K562 (cell line): ENCODE measurements around the gene NMNAT1. TPM values are rescaled to one million over a fixed set of nuclear protein-coding genes. Genes with fewer than 3 reads are reported as not detected.
A peak's percentile ranks its signal among the peaks of the same experiment; 100 is the strongest.

Source experiments
- ASH1L ChIP-seq: fragments of 450-650 bp; IDR thresholded peaks from 2 replicates; pipeline ENCODE4 v1.6.1; 2018; ENCODE audit warnings: borderline replicate concordance, mild to moderate bottlenecking, low read depth; ENCODE audit not compliant: partially characterized antibody
- ATF7 ChIP-seq: fragments of 450-650 bp; IDR thresholded peaks from 2 replicates; pipeline ENCODE4 v1.7.1; 2014; ENCODE audit warnings: mild to moderate bottlenecking, moderate library complexity
- DPF2 ChIP-seq: fragments of 450-650 bp; IDR thresholded peaks from 2 replicates; pipeline ENCODE4 v1.6.1; 2016
- ELF4 ChIP-seq: fragments of 450-650 bp; formaldehyde crosslinking; IDR thresholded peaks from 2 replicates; pipeline ENCODE4 v1.4.0; 2022; ENCODE audit warnings: missing genetic modification characterization
- GATA2 ChIP-seq: sonication (generic); formaldehyde crosslinking; IDR thresholded peaks from 2 replicates; pipeline ENCODE4 v1.4.0; 2020; ENCODE audit warnings: mild to moderate bottlenecking, missing genetic modification reagents
- GATAD2A ChIP-seq: fragments of 450-650 bp; IDR thresholded peaks from 2 replicates; pipeline ENCODE4 v1.6.1; 2017
- ILK ChIP-seq: fragments of 450-650 bp; IDR thresholded peaks from 2 replicates; pipeline ENCODE4 v1.6.1; 2016; ENCODE audit warnings: missing genetic modification characterization, low read depth, mild to moderate bottlenecking, missing compliant biosample characterization, moderate library complexity, borderline replicate concordance
- KDM2B ChIP-seq: fragments of 250-450 bp; sonication (Bioruptor Pico); IDR thresholded peaks from 2 replicates; pipeline ENCODE4 v1.8.0; 2021; ENCODE audit warnings: mild to moderate bottlenecking, moderate library complexity
- POLR2A ChIP-seq: fragments of 450-650 bp; conservative IDR thresholded peaks from 2 replicates; pipeline ENCODE4 v1.6.1; 2016
- RBM39 ChIP-seq: fragments of 200-400 bp; formaldehyde crosslinking; optimal IDR thresholded peaks from 2 replicates; pipeline ENCODE3; 2018; ENCODE audit warnings: low read depth, low read length
- RFX7 ChIP-seq: fragments of 250-450 bp; sonication (Bioruptor Pico); IDR thresholded peaks from 2 replicates; pipeline ENCODE4 v1.5.1; 2021; ENCODE audit warnings: mild to moderate bottlenecking
- TAF9B ChIP-seq: fragments of 450-650 bp; IDR thresholded peaks from 2 replicates; pipeline ENCODE4 v1.6.1; 2018; ENCODE audit warnings: mild to moderate bottlenecking; ENCODE audit not compliant: partially characterized antibody
- TCF3 ChIP-seq: sonication (generic); formaldehyde crosslinking; IDR thresholded peaks from 2 replicates; pipeline ENCODE4 v1.4.0; 2020; ENCODE audit warnings: mild to moderate bottlenecking, missing genetic modification reagents
- TEAD2 ChIP-seq: fragments of 450-650 bp; IDR thresholded peaks from 2 replicates; pipeline ENCODE4 v1.6.1; 2016; ENCODE audit warnings: missing genetic modification characterization, control low read depth, missing compliant biosample characterization
- ZKSCAN1 ChIP-seq: fragments of 150-350 bp; IDR thresholded peaks from 2 replicates; pipeline ENCODE4 v1.6.1; 2016; ENCODE audit warnings: low read depth, low read length
- ZNF197 ChIP-seq: fragments of 200-800 bp; sonication (Bioruptor generic); IDR thresholded peaks from 2 replicates; pipeline ENCODE4 v1.6.1; 2016; ENCODE audit warnings: low read depth, missing genetic modification characterization, missing compliant biosample characterization
- ZNF232 ChIP-seq: sonication (generic); formaldehyde crosslinking; IDR thresholded peaks from 2 replicates; pipeline ENCODE4 v1.8.0; 2022; ENCODE audit warnings: mild to moderate bottlenecking, missing genetic modification reagents
- polyA plus RNA-seq, 8 experiments: library from polyadenylated mRNA; depleted of rRNA in 4 of 8; stranded (reverse) in 5 of 8; unstranded in 3 of 8; fragments of >200 nt; fragmentation: Nextera tagmentation in 2 of 8; fragmentation: Illumina TruSeq in 1 of 8; extraction: Ambion mirVana in 2 of 8; extraction: Trizol in 1 of 8; gene quantifications; 2 replicates each; pipeline versions ENCODE4 v1.2.1 to v1.2.3, GENCODE V29; 2011 to 2014; ENCODE audit warnings: inconsistent platforms in 1 of 8, missing spikeins in 1 of 8
- total RNA-seq, 7 experiments: library from RNA; depleted of rRNA in 6 of 7; stranded (reverse); fragments of >200 nt in 6 of 7; fragmentation: Illumina TruSeq in 2 of 7; extraction: Trizol in 2 of 7; gene quantifications; 2 replicates each; pipeline versions ENCODE4 v1.2.1 to v1.2.3, GENCODE V29; 2011 to 2021; ENCODE audit warnings: low replicate concordance in 1 of 7
- TF ChIP-seq, protein P1 (sequence below): fragments of 250-450 bp; sonication (Bioruptor Pico); IDR thresholded peaks from 2 replicates; pipeline ENCODE4 v1.4.0; 2020; ENCODE audit warnings: borderline replicate concordance
- TF ChIP-seq, protein P2 (sequence below): fragments of 250-450 bp; sonication (Bioruptor Pico); IDR thresholded peaks from 2 replicates; pipeline ENCODE4 v1.8.0; 2022; ENCODE audit warnings: moderate library complexity, mild to moderate bottlenecking, inconsistent platforms
- TF ChIP-seq, protein P3 (sequence below): fragments of 450-650 bp; IDR thresholded peaks from 2 replicates; pipeline ENCODE4 v1.6.1; 2017; ENCODE audit warnings: antibody characterized with exemption
- TF ChIP-seq, protein P4 (sequence below): fragments of 250-450 bp; sonication (Bioruptor Pico); IDR thresholded peaks from 2 replicates; pipeline ENCODE4 v1.5.0; 2021; ENCODE audit warnings: mild to moderate bottlenecking, moderate library complexity

NMNAT1 gene
- total and polyA plus RNA-seq, 9 of the 15 experiments (the other 6 are each of a cell fraction or from before 2014, with no cell fraction given): 5.1 to 14.6 (median 12.1) TPM

DNA sequence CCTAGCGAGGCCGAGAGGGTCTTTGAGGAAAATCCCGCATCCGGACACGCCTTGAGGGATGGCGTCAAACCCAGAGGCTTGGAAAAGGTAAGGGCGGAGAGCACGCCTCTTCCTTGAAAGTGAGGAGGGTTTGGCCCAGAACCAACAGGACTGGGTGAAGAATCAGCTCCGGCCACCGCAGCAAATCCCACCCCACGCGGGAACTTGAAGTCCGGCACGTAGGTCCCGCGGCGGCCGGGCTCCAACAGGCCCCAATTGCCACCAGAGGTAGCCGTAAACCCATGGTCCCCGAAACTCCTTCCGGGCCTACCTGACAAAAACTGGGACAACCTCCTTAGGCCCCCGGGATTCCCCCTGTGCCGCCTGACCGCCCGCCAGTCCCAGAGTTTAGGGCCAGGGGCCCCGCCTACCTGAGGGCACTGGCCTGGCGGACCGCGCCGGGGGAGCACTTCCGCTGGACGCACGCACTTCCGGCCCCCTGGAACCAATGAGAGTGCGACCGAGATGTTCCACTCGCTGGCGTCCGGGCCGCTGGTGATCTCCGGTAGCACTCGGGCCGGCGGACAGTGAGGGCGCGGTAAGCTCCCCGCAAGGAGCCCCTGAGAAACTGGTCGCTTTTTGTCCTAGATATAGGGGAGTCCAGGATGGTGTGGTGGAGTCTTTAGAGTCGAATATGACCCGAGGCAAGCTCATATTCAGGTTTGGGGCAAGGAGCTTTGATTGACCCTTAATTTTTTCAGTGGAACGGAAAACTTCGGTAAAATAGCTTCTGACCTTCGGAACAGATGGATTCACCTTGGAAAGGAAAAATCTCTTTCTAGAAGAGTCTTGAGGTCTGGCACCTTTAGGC is at the start of gene NMNAT1, which contains the start of gene LZIC (continued):
- TF ChIP-seq, protein P1, sequence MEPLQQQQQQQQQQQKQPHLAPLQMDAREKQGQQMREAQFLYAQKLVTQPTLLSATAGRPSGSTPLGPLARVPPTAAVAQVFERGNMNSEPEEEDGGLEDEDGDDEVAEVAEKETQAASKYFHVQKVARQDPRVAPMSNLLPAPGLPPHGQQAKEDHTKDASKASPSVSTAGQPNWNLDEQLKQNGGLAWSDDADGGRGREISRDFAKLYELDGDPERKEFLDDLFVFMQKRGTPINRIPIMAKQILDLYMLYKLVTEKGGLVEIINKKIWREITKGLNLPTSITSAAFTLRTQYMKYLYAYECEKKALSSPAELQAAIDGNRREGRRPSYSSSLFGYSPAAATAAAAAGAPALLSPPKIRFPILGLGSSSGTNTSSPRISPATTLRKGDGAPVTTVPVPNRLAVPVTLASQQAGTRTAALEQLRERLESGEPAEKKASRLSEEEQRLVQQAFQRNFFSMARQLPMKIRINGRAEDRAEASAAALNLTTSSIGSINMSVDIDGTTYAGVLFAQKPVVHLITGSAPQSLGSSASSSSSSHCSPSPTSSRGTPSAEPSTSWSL (CRISPR knock-in tag): no peak; the same call in 1 of the 2 replicates
- TF ChIP-seq RFX7 (CRISPR knock-in tag) (no peak), TEAD2 (tag) (no peak), ILK (tag) (peak; percentile 15; the same call in 1 of the 2 replicates), ASH1L (no peak), GATA2 (CRISPR knock-in tag) (0 out of 2 replicates have a peak, but pooled peaks have one; percentile 6), ZNF232 (CRISPR knock-in tag) (peak; percentile 78), POLR2A (peak; percentile 98), ZNF197 (CRISPR knock-in tag) (peak; percentile 79), DPF2 (no peak), RBM39 (no peak), ELF4 (no peak), KDM2B (CRISPR knock-in tag) (peak; percentile 94), TCF3 (CRISPR knock-in tag) (no peak), ZKSCAN1 (peak; percentile 87), ATF7 (peak; percentile 88), TAF9B (peak; percentile 97), GATAD2A (no peak)
- TF ChIP-seq, protein P2, sequence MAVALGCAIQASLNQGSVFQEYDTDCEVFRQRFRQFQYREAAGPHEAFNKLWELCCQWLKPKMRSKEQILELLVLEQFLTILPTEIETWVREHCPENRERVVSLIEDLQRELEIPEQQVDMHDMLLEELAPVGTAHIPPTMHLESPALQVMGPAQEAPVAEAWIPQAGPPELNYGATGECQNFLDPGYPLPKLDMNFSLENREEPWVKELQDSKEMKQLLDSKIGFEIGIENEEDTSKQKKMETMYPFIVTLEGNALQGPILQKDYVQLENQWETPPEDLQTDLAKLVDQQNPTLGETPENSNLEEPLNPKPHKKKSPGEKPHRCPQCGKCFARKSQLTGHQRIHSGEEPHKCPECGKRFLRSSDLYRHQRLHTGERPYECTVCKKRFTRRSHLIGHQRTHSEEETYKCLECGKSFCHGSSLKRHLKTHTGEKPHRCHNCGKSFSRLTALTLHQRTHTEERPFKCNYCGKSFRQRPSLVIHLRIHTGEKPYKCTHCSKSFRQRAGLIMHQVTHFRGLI (CRISPR knock-in tag): no peak
- TF ChIP-seq, protein P3, sequence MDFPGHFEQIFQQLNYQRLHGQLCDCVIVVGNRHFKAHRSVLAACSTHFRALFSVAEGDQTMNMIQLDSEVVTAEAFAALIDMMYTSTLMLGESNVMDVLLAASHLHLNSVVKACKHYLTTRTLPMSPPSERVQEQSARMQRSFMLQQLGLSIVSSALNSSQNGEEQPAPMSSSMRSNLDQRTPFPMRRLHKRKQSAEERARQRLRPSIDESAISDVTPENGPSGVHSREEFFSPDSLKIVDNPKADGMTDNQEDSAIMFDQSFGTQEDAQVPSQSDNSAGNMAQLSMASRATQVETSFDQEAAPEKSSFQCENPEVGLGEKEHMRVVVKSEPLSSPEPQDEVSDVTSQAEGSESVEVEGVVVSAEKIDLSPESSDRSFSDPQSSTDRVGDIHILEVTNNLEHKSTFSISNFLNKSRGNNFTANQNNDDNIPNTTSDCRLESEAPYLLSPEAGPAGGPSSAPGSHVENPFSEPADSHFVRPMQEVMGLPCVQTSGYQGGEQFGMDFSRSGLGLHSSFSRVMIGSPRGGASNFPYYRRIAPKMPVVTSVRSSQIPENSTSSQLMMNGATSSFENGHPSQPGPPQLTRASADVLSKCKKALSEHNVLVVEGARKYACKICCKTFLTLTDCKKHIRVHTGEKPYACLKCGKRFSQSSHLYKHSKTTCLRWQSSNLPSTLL: no peak
- TF ChIP-seq, protein P4, sequence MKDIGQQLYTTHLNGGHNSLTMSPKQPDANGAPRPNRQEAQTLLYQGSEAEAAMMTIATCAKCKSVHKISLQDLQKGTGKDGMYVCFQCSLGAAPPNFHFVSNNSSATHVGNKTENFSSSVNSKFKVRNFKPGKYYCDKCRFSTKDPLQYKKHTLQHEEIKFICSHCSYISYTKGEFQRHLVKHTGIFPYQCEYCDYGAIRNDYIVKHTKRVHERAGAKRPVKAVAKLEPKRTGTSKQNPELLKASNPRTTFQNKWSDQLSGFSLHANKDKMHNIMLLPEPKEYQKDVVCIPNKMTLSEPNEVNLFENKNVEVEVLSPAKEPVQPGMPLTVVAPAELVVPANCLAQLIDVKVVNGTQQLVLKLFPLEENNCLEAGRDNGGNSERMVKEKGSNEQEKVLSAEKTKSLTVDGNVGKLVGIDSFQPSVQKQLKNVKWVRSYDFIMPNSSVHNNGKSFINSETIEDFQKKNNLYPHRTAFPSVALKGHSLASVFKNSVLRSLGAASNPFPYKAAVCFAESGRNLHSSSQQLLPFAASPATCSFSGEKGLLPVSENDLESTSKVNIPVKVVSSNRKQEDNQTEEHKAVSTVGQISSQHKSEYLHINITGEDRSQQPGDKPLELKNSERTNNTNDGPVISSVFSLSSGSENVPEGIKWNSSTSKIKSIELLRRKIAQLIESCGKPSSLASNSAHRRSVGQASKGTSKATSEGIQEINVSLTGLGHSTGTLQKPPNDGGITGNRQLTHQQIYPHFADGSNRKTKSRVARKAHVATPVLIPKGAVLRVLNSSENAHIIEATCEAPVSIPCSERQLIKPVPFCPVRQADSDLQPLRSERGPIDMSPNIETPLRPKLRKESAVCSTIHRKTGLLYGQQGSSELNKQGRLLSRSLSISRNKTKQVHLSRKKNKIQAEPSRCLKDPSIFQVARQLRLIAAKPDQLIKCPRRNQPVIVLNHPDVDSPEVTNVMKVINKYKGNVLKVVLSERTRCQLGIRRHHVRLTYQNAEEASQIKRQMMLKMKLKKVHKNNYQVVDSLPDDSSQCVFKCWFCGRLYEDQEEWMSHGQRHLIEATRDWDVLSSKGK (CRISPR knock-in tag): no peak
